ENCODE results near the gene COX20. TPM values are rescaled to one million over a fixed set of nuclear protein-coding genes. Genes with fewer than 3 reads are reported as not detected.

Gene COX20
- total RNA-seq, 1 experiment from 2014 or later = 55.0 TPM

- Histone ChIP-seq H3K27ac (ENCODE audit: low read length) (no peak overlapping the region), H3K9me3 (ENCODE audit: control insufficient read depth, insufficient read depth, low read depth, low read length) (no peaks in the 10 kb centered on the region), H3K4me1 (ENCODE audit: control insufficient read depth, insufficient read depth, low read length) (no peaks in the 10 kb centered on the region), H3K36me3 (ENCODE audit: control insufficient read depth, insufficient read depth, low read length) (no peaks in the 10 kb centered on the region), H3K27me3 (ENCODE audit: control insufficient read depth, insufficient read depth, low read length) (no peaks in the 10 kb centered on the region), H3K4me3 (ENCODE audit: low read depth in 2 of 2, low read length in 2 of 2) (no peak overlapping the region)
- intact Hi-C loops (cut with micrococcal nuclease; ENCODE audit: unreplicated experiment) = no loop called here
- DNase-seq (ENCODE audit: low read depth, low spot score) = no peak
- TF ChIP-seq REST (IDR thresholded peaks at IDR 0.05; ENCODE audit: insufficient read depth in 1 of 2, low read depth in 2 of 2, low read length in 1 of 2) (no peak), TCF7L2 (IDR thresholded peaks at IDR 0.05; ENCODE audit: low read depth, low read length) (no peak), SIN3A (IDR thresholded peaks at IDR 0.05; ENCODE audit: borderline replicate concordance, insufficient read depth, low read depth, low read length) (no peak), CTCF (IDR thresholded peaks at IDR 0.05) (no peak), POLR2AphosphoS5 (IDR thresholded peaks at IDR 0.05; ENCODE audit: low read depth, low read length) (no peak)
- no peak for ATAC-seq
- ChIA-PET CTCF (no interaction called here), POLR2A (no interaction called here)
- in situ Hi-C loops (cut with HindIII; ENCODE audit: low pct_unique_long_range_greater_than_20kb, low sequenced_read_pairs) = no loop called here
- BruUV-seq (replicated peaks) = no TSS peak
Measured at GRCh38 chr1:244874974-244875579, 39.6 kb downstream of the COX20 start.

GRCh38 chr1:244876228-244876910 is 40.9 kb downstream of the COX20 start:
- CTCF ChIA-PET = no interaction called here
- POLR2A ChIA-PET = no interaction called here
- TF ChIP-seq CTCF (IDR thresholded peaks at IDR 0.05) (no peak), POLR2AphosphoS5 (IDR thresholded peaks at IDR 0.05; ENCODE audit: low read depth, low read length) (no peak), REST (IDR thresholded peaks at IDR 0.05; ENCODE audit: insufficient read depth in 1 of 2, low read depth in 2 of 2, low read length in 1 of 2) (no peak), SIN3A (IDR thresholded peaks at IDR 0.05; ENCODE audit: borderline replicate concordance, insufficient read depth, low read depth, low read length) (no peak), TCF7L2 (IDR thresholded peaks at IDR 0.05; ENCODE audit: low read depth, low read length) (no peak)
- in situ Hi-C loops (cut with HindIII; ENCODE audit: low pct_unique_long_range_greater_than_20kb, low sequenced_read_pairs) = no loop called here
- DNase-seq (ENCODE audit: low read depth, low spot score) (no peak), ATAC-seq (no peak)
- Histone ChIP-seq H3K4me3 (ENCODE audit: low read depth in 2 of 2, low read length in 2 of 2) (no peak overlapping the region), H3K27me3 (ENCODE audit: control insufficient read depth, insufficient read depth, low read length) (no peaks in the 10 kb centered on the region), H3K27ac (ENCODE audit: low read length) (no peak overlapping the region), H3K4me1 (ENCODE audit: control insufficient read depth, insufficient read depth, low read length) (no peaks in the 10 kb centered on the region), H3K36me3 (ENCODE audit: control insufficient read depth, insufficient read depth, low read length) (no peaks in the 10 kb centered on the region), H3K9me3 (ENCODE audit: control insufficient read depth, insufficient read depth, low read depth, low read length) (no peaks in the 10 kb centered on the region)
- no TSS peak for BruUV-seq (replicated peaks)
- intact Hi-C loops (cut with micrococcal nuclease; ENCODE audit: unreplicated experiment) = no loop called here

All from Panc1 (cell line).